ENCODE data around the gene DARS1.

Gene DARS1

GRCh38 chr2:135916207-135916606 is 69.2 kb downstream of the DARS1 start:
- Histone ChIP-seq H3K36me3 (ENCODE audit: control insufficient read depth, low read length) (peaks cover 53% of the 10 kb centered on the region), H3K9me2 (replicated peaks; ENCODE audit: control insufficient read depth, low read length) (no peaks in the 10 kb centered on the region), H3K4me2 (ENCODE audit: low read length) (no peak overlapping the region), H3K9me3 (ENCODE audit: control insufficient read depth, insufficient read depth, low read length) (no peaks in the 10 kb centered on the region), H3F3A (ENCODE audit: control insufficient read depth, insufficient read depth) (peaks cover 24% of the 10 kb centered on the region), H3K4me1 (ENCODE audit: control insufficient read depth, low read length) (peaks cover 20% of the 10 kb centered on the region), H3K27me3 (ENCODE audit: control insufficient read depth, low read length) (no peaks in the 10 kb centered on the region), H3K79me2 (ENCODE audit: control insufficient read depth, low read length) (no peaks in the 10 kb centered on the region), H4K20me1 (ENCODE audit: control insufficient read depth, insufficient read depth, low read depth, low read length) (no peaks in the 10 kb centered on the region), H3K27ac (ENCODE audit: low read depth, low read length) (peak overlapping the region; percentile 33), H3K4me3 (ENCODE audit: low read length) (no peak overlapping the region)
- peak; percentile 41 for TF ChIP-seq CTCF (IDR thresholded peaks at IDR 0.05; ENCODE audit: low read depth, low read length, poor library complexity, severe bottlenecking)
- no peak for TF ChIP-seq EZH2phosphoT487 (IDR thresholded peaks at IDR 0.05; ENCODE audit: borderline replicate concordance, low read length)

GRCh38 chr2:135914485-135914884 is 70.9 kb downstream of the DARS1 start:
- no peaks in the 10 kb centered on the region for H3K9me2 ChIP-seq (replicated peaks; ENCODE audit: control insufficient read depth, low read length)
- no peak for TF ChIP-seq EZH2phosphoT487 (IDR thresholded peaks at IDR 0.05; ENCODE audit: borderline replicate concordance, low read length)
- H3K36me3 ChIP-seq (ENCODE audit: control insufficient read depth, low read length) = peaks cover 55% of the 10 kb centered on the region
- H3K4me2 ChIP-seq (ENCODE audit: low read length) = no peak overlapping the region
- peak overlapping the region; percentile 17 for H3K27ac ChIP-seq (ENCODE audit: low read depth, low read length)
- H3K9me3 ChIP-seq (ENCODE audit: control insufficient read depth, insufficient read depth, low read length) = no peaks in the 10 kb centered on the region
- H4K20me1 ChIP-seq (ENCODE audit: control insufficient read depth, insufficient read depth, low read depth, low read length) = no peaks in the 10 kb centered on the region
- peaks cover 21% of the 10 kb centered on the region for H3F3A ChIP-seq (ENCODE audit: control insufficient read depth, insufficient read depth)
- no peak overlapping the region for H3K4me3 ChIP-seq (ENCODE audit: low read length)
- no peaks in the 10 kb centered on the region for H3K27me3 ChIP-seq (ENCODE audit: control insufficient read depth, low read length)
- H3K79me2 ChIP-seq (ENCODE audit: control insufficient read depth, low read length) = no peaks in the 10 kb centered on the region
- peaks cover 20% of the 10 kb centered on the region for H3K4me1 ChIP-seq (ENCODE audit: control insufficient read depth, low read length)

GRCh38 chr2:135913727-135914365 is 71.6 kb downstream of the DARS1 start:
- H3K4me2 ChIP-seq (ENCODE audit: low read length) = no peak overlapping the region
- peak; percentile 58 for TF ChIP-seq CTCF (IDR thresholded peaks at IDR 0.05; ENCODE audit: low read depth, low read length, poor library complexity, severe bottlenecking)
- no peak for TF ChIP-seq EZH2phosphoT487 (IDR thresholded peaks at IDR 0.05; ENCODE audit: borderline replicate concordance, low read length)
- no peak overlapping the region for H3K4me3 ChIP-seq (ENCODE audit: low read length)
- no peaks in the 10 kb centered on the region for H3K9me3 ChIP-seq (ENCODE audit: control insufficient read depth, insufficient read depth, low read length)
- H3K9me2 ChIP-seq (replicated peaks; ENCODE audit: control insufficient read depth, low read length) = no peaks in the 10 kb centered on the region
- peak overlapping the region; percentile 17 for H3K27ac ChIP-seq (ENCODE audit: low read depth, low read length)
- H3K27me3 ChIP-seq (ENCODE audit: control insufficient read depth, low read length) = no peaks in the 10 kb centered on the region
- H3K79me2 ChIP-seq (ENCODE audit: control insufficient read depth, low read length) = no peaks in the 10 kb centered on the region
- peaks cover 59% of the 10 kb centered on the region for H3K36me3 ChIP-seq (ENCODE audit: control insufficient read depth, low read length)
- no peaks in the 10 kb centered on the region for H4K20me1 ChIP-seq (ENCODE audit: control insufficient read depth, insufficient read depth, low read depth, low read length)
- peaks cover 20% of the 10 kb centered on the region for H3K4me1 ChIP-seq (ENCODE audit: control insufficient read depth, low read length)
- H3F3A ChIP-seq (ENCODE audit: control insufficient read depth, insufficient read depth) = peaks cover 20% of the 10 kb centered on the region

GRCh38 chr2:135909976-135910375 is 75.5 kb downstream of the DARS1 start:
- TF ChIP-seq CTCF (IDR thresholded peaks at IDR 0.05; ENCODE audit: low read depth, low read length, poor library complexity, severe bottlenecking) = no peak
- TF ChIP-seq EZH2phosphoT487 (IDR thresholded peaks at IDR 0.05; ENCODE audit: borderline replicate concordance, low read length) = no peak
- H4K20me1 ChIP-seq (ENCODE audit: control insufficient read depth, insufficient read depth, low read depth, low read length) = no peaks in the 10 kb centered on the region
- peaks cover 9% of the 10 kb centered on the region for H3K4me1 ChIP-seq (ENCODE audit: control insufficient read depth, low read length)
- H3K9me3 ChIP-seq (ENCODE audit: control insufficient read depth, insufficient read depth, low read length) = no peaks in the 10 kb centered on the region
- no peak overlapping the region for H3K4me3 ChIP-seq (ENCODE audit: low read length)
- peaks cover 77% of the 10 kb centered on the region for H3K36me3 ChIP-seq (ENCODE audit: control insufficient read depth, low read length)
- no peak overlapping the region for H3K4me2 ChIP-seq (ENCODE audit: low read length)
- no peaks in the 10 kb centered on the region for H3K27me3 ChIP-seq (ENCODE audit: control insufficient read depth, low read length)
- H3K9me2 ChIP-seq (replicated peaks; ENCODE audit: control insufficient read depth, low read length) = no peaks in the 10 kb centered on the region
- H3K27ac ChIP-seq (ENCODE audit: low read depth, low read length) = no peak overlapping the region
- peaks cover 11% of the 10 kb centered on the region for H3F3A ChIP-seq (ENCODE audit: control insufficient read depth, insufficient read depth)
- no peaks in the 10 kb centered on the region for H3K79me2 ChIP-seq (ENCODE audit: control insufficient read depth, low read length)

Data from DOHH2 (cell line).